AML-193 (cell line): ENCODE data around the gene BRWD1.

Experiments
- DNase-seq, 2 experiments: peaks; one replicate each; lab custom pipeline; 2025; lab: John Stamatoyannopoulos, UW

BRWD1 gene

GRCh38 chr21:39197448-39198233, 115.8 kb downstream of the BRWD1 start:
- no peak for DNase-seq

GRCh38 chr21:39196838-39197237, 116.6 kb downstream of the BRWD1 start:
- no peak for DNase-seq

GRCh38 chr21:39196310-39196709, 117.1 kb downstream of the BRWD1 start:
- DNase-seq, result no peak

GRCh38 chr21:39193380-39193779, 120.1 kb downstream of the BRWD1 start:
- no peak for DNase-seq

- no peak for DNase-seq
Observed at GRCh38 chr21:39189857-39190604, 123.4 kb downstream of the BRWD1 start.

GRCh38 chr21:39188521-39189139, 124.8 kb downstream of the BRWD1 start:
- DNase-seq, result no peak

- DNase-seq, result no peak
Observed at GRCh38 chr21:39187141-39187540, 126.3 kb downstream of the BRWD1 start.

- no peak for DNase-seq
Observed at GRCh38 chr21:39186676-39187075, 126.8 kb downstream of the BRWD1 start.

GRCh38 chr21:39185157-39185556, 128.3 kb downstream of the BRWD1 start:
- no peak for DNase-seq

- DNase-seq, result peak in 1 of 2 experiments; percentile 66
Observed at GRCh38 chr21:39184050-39184980, 129.1 kb downstream of the BRWD1 start.

- peak; percentile 87 to 93 for DNase-seq
Observed at GRCh38 chr21:39183272-39184049, 130.0 kb downstream of the BRWD1 start, which contains the start of gene PSMG1. PSMG1 (minus strand) TSS chr21:39183451; CDS start chr21:39183385, 66 bp downstream.

GRCh38 chr21:39182484-39183271, 130.8 kb downstream of the BRWD1 start:
- DNase-seq, result no peak

GRCh38 chr21:39182016-39182415, 131.4 kb downstream of the BRWD1 start:
- DNase-seq, result no peak

GRCh38 chr21:39181205-39181818, 132.1 kb downstream of the BRWD1 start:
- DNase-seq, result no peak

- DNase-seq, result peak; percentile 38 to 44
Observed at GRCh38 chr21:39180429-39181019, 132.9 kb downstream of the BRWD1 start.

- DNase-seq, result no peak
Observed at GRCh38 chr21:39178421-39178820, 135.0 kb downstream of the BRWD1 start.

GRCh38 chr21:39176271-39176709, 137.1 kb downstream of the BRWD1 start:
- no peak for DNase-seq

- DNase-seq, result no peak
Observed at GRCh38 chr21:39175665-39176064, 137.8 kb downstream of the BRWD1 start.

GRCh38 chr21:39175154-39175553, 138.3 kb downstream of the BRWD1 start:
- DNase-seq, result peak; percentile 24 to 43
